HUDEP-2 (cell line): ENCODE results near the gene PARD3.
"Not testable (repeated sequence)": the region's sequence is repeated elsewhere in the genome, so short reads cannot be mapped to it uniquely, and the experiment has no call there.

Experiments
- DNase-seq, 76 experiments: peaks; one replicate each; lab custom pipeline; 2025; ENCODE audit not compliant: unreplicated experiment in 76 of 76; lab: John Stamatoyannopoulos, UW

PARD3 gene

DNA sequence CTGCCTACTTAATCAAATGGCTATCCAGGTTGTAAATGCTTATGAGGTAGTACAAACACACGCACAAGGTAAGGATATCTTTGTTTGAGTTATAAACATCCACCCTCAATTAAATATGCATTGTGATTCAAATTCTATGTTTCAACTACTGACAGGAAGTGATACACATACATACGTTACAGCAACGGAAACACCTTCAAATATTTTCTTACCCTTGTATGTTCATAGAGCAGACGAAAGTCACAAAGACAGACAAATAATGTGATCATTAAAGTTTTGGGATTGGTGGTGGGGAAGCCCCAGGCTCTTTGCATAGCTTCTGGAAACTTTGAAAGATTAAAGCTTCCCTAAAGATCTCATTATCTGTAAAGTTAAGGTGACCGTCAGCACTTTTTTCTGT is 521.0 kb downstream of the PARD3 start:
- no peak for DNase-seq

DNA sequence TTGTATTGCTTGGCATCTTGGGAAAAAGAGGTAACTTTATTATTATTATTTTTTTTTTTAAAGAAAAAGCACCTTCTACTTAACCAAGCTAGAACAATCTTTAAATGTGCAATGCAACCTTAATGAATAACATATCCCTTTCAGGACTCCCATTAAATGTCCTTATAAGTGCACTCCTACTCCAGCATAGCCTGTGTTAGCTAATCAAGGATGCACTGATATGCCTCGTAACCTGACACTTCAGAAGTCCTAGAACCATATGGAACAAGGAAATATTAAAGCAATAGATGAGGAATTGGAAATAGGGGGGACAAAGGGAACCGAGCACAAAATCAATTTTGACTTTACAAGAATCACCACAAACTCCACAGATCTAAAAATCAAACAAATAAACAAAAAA is 522.4 kb downstream of the PARD3 start:
- DNase-seq, result no peak

DNA sequence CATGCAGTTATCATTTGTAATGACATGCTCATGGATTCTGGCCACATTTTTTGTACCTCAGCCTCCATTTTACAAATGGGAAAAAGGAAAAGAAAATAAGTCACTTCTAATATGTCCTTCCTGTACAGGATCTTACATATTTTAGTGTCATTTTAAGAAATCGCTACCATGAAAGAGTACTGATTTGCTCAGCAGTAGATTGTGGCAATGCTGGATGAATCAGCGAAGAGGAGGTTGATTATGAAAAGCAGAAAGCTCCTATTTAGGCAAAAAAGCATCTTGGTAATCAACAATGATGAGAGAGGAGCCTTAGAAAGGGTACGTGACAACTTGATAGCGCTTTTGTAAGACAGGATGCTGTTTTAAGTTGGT is 522.9 kb downstream of the PARD3 start:
- DNase-seq, result no peak

DNA sequence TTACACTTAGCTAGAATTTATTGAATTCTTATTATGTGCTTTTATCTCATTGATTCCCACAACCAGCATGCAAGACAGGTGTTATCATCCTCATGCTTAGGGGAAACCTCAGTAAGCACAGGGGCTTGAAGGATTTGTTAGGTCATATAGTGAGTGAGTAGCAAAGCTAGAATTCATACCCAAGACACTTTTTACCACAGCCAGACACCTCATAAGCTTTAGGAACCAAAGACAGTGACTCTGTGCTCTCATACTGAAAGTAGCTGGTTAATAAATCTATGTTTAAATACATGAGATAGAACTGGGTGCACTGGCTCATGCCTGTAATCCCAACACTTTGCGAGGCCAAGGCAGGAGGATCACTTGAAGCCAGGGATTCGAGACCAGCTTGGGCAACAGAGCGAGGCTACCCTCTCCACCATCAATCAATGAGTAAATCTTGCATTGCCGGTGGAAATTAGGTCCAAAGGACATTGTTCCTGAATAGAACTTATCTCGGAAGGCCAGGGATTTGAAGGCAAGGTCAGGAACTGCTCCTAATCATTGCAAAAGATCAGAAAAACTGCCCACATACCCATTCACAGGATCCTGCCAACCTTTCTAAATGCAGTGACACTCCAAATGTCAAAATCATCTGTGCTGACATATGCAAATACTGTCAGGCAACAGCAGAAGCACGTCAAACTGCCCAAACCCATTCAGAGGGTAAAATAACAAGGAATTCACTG is 523.5 kb downstream of the PARD3 start:
- no peak for DNase-seq

DNA sequence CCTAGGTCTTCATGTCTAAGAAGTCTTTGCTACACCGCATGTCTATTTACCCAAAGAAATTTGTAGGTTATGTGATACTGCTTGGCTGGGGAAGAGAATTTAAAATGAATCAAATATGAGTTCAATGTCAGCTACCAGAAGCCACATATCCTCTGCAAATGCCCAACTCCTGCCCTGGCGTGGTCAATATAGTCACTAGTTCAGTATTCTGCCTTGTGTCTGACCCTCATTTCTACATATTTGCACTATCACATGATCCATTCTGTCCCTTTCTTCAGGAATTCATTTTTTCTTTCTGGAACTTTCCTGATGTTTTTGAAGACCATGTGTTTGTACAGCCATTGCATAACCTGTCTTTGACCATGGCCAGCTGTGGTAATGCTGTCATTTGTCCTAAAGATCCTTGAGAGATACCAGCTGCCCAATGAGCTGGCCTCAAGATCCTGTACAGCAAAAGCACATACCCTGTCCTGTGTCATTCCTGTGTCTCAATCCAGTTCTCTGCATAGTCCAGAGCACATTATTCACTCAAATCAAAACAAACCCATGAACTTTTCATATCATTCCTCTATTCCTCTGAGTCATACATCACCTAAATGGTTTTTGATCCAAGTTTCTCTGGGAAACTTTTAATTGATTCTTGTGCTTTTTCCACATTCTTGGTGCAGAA is 524.5 kb downstream of the PARD3 start:
- no peak for DNase-seq

DNA sequence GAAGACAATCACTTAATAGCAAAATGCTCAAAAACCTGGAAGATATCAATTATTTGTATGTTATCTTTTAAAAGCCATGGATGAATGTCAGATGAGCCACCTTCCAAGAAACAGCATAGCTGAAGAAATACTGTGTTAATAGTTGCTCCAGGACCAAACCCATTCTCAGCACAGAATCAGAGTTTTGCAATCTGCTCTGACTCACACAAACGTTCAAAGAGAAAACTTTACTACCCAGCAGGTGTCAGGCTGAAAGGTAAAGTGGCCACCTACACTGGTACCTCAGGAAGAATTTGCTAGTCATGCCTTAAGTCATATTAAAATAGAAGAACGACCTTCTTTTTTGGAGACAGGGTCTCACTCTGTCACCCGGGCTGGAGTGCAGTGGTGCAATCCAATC is 526.5 kb downstream of the PARD3 start:
- no peak for DNase-seq

DNA sequence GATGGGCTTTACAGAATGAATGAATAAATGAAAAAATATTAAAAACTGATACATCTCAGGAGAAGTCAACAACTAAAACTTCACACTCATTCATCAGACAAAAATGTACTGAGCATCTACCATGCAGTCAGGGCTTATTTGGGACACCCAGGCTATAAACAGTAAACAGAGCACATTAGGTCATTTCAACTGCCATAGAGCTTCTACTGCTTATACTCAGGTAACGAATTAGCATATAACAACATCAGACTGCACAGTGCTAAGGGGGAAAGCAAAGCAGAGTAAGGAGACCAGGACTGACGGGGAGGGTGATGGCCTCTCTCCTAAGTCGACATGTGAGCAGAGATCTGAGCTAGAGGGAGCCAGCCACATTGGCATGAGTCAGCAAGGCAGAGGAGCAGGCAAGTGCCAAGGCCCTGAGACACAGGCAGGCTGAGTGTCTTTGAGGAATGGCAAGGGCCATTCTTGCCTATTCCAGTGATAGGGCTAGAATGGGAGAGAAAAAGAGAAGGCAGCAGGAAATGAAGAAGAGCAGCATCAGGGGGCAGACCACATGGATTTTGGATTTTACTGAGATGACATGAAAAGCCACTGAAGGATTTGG is 528.9 kb downstream of the PARD3 start:
- peak in 6 of 76 experiments; percentile 1 to 26 (median 5) for DNase-seq

DNA sequence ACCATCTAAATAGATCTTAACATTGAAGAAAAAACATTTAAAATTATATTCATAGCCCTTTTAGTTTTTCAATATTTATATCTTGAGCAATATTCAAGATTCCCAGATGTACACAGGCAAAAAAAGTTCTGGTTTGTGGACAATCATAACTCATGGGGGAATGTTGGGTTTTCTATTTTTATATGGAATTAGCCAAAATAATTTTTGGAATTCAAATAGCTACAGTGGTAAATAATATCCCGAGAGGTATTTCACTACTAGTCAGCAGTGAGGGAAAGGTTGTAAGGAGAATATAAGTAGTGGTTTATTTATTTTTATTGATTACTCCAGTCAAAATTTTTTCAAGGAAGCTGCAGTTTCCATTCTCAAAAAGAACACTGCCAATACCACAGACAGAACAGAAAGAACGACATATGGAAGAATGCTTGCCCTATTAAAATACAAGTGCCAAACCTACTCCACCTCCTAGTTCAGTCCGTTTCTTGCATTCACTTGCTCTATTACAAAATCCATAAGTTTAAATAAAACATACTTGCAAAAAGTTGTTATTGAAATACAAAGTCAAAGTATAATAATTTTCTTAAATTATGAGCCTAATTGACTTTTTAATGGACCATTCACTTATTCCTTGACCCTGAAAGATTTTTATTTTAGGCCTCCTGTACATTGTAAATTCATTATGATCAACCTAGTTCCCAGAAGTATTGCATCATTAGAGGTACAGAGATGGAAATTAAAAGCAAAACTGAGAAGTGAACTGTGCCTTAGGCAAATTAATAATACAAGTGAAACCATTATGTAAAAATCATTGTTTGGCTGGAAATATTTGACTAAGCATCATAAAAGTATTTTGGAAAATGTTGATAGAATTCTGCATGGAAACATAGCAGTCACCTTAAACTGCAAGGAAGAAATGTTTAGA is 533.2 kb downstream of the PARD3 start:
- no peak for DNase-seq

DNA sequence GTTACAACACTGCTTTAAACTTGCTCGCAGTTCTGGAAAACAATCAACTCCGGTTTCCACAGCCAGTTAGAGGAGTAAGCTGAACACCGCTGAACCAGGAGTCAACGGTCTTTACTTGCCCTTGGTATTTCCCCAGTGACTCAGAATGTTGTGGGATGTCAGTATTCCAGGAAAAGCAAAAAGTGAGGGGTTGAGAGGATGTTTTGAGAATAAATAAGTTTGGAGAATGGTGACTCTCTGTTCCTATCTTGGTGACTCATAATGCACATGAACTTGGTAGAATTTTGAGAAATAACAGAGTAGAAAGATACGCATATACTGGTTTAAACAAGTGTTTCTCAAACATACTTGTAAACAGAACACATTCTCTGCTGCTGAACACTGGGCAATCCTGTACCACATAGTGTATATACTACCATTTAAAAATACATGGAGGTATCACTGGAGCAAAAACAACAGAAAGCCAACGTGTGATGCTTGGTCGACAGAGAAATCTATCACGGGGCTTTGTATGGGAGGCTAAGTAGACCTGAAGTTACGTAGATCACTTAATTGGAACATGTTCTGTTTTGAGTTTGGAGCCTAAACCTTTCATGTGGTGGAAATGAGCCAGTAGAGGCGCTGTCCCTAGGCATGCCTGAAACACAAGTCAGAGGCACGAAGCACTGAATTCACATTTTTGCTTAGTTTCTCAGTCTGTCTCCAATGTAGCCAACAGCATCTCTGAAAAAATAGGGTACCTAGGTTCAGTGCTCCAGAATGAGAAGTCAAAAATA is 534.3 kb downstream of the PARD3 start:
- no peak for DNase-seq

DNA sequence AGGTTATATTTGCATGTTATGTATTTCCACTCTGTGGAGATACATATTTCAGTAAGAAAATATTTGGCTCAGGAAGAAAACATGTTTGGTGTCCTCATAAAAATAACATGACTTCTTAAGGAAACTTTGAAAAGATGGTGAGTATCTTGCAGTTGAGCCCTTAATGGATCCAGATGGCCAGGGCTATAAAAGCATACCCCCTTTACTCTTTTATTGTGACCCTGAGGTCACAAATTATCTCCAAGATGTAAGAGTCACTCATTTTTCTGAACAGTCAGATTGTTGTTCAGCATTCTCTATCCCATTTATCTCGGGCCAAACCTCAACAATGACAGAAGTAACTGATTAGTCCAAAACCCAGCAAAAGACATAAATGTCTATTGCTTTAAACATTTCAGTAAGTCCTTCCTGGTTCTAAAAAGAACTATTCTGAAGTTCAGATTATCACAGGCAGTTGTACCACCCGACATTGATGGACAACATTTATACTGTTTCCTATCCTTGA is 539.4 kb downstream of the PARD3 start:
- DNase-seq, result no peak

DNA sequence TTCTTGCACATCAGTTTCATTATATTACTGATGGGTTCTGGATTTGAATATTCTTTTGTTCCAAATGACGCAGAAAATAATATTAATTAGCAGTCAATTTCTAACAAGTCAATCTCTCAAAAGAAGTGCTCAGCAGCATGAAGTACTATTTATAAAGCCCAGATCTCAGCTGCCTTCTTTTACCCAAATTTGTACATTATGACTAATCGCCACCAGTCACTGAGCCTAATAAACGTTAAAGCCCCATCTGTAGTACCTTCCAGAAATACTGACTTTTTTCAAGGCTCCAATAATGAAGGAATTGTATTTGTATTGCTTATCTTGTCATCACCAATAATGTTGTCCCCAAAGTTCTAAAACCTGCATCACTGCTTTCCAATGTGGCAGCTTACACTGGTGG is 540.2 kb downstream of the PARD3 start:
- DNase-seq, result no peak

DNA sequence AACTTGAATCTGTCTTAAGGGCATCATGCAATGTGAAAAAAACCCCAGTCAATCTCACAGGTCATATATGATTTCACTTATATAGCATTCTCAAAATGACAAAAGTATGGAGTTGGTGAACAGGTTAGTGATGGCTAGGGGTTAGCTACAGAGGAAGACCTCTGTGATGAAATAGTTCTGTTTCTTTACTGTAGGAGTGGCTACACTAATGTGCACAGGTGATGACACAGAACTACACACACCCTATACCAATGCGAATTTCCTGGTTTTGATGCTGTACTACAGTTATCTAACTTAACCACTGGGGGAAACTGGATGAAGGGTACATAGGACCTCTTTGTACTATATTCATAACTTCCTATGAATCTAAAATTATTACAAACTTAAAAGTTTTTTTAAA is 541.8 kb downstream of the PARD3 start:
- DNase-seq, result no peak

DNA sequence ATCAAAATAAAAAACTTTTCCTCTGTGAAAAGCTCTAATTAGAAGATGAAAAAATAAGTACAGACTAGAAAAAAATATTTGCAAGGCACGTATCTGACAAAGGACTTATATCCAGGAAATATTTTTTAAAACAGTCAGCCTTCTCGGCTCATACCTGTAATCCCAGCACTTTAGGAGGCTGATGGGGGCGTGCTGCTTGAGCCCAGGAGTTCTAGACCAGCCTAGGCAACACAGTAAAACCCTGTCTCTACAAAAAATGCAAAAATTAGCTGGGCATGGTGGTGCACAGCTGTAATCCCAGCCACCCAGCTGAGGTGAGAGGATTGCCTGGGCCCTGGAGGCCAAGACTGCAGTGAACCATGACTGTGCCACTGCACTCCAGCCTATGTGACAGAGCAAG is 542.8 kb downstream of the PARD3 start:
- no peak for DNase-seq

DNA sequence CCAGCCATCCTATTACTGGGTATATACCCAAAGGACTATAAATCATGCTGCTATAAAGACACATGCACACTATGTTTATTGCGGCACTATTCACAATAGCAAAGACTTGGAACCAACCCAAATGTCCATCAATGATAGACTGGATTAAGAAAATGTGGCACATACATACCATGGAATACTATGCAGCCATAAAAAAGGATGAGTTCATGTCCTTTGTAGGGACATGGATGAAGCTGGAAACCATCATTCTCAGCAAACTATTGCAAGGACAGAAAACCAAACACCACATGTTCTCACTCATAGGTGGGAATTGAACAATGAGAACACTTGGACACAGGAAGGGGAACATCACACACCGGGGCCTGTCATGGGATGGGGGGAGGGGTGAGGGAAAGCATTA is 546.7 kb downstream of the PARD3 start:
- not testable (repeated sequence) for DNase-seq

DNA sequence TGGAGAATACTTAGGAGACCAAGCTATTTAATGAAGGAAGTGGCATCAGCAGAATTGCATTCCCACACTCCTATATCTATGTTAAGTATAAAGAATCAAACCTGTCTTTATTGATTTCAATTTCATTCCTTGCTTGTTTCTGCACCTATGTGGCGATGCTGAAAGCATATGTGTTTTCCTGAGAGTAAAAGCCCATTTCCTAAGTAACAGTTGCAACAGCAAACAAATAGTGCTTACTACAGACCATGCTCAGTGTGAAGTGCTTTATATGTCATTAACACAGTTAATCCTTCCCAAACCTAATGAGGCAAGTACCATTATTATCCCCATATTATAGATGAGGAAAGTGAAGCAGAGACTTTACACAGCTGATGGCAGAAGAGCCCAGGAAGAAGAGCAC is 552.1 kb downstream of the PARD3 start:
- no peak for DNase-seq

DNA sequence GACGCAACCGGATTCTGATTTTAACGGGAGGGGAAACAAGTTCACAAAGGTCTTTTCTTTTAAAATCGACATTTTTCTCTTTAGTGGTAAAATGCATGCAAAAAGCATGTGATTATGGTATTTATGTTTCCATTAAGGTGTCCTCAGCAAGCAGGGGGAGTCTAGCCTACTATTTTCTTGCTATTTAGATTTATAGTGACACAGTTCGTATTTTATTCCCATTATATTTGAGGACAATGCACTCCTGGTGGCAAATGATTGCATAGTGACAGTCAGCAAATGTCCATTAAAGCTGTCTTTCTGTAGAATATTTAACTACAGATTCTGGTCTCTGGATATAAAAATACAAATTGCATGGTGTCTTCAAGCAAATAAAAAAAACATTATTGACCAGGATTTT is 554.2 kb downstream of the PARD3 start:
- no peak for DNase-seq

DNA sequence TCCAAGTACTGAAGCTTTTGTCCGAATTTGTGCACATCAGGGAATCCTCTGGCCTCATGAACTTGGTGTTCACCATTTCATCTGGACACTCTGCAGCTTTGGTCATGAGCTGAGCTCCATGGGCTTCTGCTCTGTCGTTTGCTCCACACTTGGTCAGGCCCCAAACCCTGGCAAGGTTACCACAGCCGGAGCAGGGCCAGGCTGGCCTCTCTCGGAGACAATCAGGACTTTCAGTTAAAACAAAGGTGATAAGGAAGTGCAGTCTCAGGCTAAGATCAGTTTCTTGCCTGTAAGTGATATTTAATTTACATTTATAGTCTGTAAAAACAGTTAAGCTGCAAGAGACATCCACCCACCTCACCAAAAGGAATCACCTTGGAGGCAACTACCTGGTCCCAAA is 558.9 kb downstream of the PARD3 start:
- DNase-seq, result no peak

DNA sequence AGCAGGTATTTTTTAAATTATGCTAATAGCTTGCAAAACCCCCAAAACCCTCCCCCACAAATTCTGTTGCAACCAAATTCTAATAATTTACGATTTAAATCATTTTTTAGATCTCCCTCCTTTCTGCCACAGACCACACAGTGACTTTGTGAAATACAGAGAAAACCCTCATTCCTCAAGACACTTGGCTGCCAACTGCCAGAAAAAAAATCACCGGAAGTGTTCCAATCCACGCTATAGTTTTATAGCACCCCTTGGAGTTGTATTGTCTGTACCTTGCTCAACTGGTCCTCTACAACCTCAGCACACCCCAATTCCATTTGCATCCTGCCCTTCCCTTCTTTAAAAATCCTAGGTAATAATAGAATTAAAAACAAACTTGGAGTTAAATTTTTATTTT is 560.1 kb downstream of the PARD3 start:
- DNase-seq, result no peak

DNA sequence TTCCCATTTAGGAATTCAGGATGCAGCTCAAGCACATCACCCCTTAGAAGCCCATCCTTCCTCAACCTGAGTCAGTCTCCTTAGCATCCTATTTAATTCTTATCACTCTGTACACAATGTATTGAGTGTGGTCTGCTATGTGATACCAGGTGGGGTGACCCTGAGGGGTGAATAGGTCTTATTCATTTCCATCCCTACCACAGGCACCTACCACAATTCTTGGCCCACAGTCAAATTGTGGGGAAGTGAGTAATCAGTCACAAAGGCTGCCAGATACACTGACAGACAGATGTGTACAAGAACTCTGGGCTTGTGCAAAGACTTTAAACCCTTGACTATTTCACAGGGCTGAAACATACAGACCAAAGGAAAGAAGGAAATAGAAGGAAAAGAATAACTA is 560.5 kb downstream of the PARD3 start:
- peak in 17 of 76 experiments; percentile 1 to 40 (median 7) for DNase-seq

DNA sequence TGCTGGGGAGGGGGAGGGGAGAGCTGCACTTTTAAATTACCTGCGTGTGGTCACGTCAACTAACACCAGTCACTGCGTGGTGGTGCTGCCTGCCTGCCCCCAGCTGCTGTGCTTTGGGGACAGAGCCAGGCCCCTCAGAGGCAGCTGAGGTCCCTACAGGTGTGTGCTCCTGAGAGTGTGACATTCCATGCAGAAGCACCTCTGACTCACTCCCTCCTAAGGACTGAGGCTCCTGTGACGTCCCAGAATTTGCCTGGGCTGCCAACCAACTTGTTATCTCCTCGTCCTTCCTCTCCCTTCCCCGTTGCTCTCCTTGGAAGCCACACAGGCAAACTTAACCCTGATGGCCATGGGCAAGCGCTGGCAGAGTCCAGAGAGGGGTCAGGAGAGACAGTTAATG is 563.0 kb downstream of the PARD3 start:
- no peak for DNase-seq
